Sigmoid colon (tissue), 7 donors: Measurements from ENCODE around the gene KCNIP2. TPM values are rescaled to one million over a fixed set of nuclear protein-coding genes. Genes with fewer than 3 reads are reported as not detected.

Experiments used
- DNase-seq: peaks from one replicate; pipeline ENCODE4 v3.0.0-alpha.2; 2019
- H3K27ac ChIP-seq, 4 donors: fragments of 200-600 bp; sonication (generic); one replicate each; pipeline ENCODE4 v1.5.1; 2016 to 2019; ENCODE audit warnings: mild to moderate bottlenecking in 1 of 4
- H3K27me3 ChIP-seq, 3 donors: fragments of 200-600 bp; sonication (generic); one replicate each; pipeline ENCODE4 v1.5.1; 2019; ENCODE audit warnings: mild to moderate bottlenecking in 1 of 3
- H3K36me3 ChIP-seq, 4 donors: fragments of 200-600 bp; sonication (generic); one replicate each; pipeline ENCODE4 v1.5.1; 2016 to 2019
- H3K4me1 ChIP-seq, 4 donors: fragments of 200-600 bp; sonication (generic); one replicate each; pipeline ENCODE4 v1.5.1; 2017 to 2019
- H3K4me3 ChIP-seq, 4 donors: fragments of 200-600 bp; sonication (generic); one replicate each; pipeline ENCODE4 v1.5.1; 2017 to 2019; ENCODE audit warnings: mild to moderate bottlenecking in 2 of 4, moderate library complexity in 1 of 4
- H3K9me3 ChIP-seq, 4 donors: fragments of 200-600 bp in 3 of 4; sonication (generic) in 3 of 4; one replicate each; pipeline versions ENCODE4 v1.5.1 to v1.6.1; 2013 to 2019
- EP300 ChIP-seq, 4 donors: sonication (generic); formaldehyde crosslinking; IDR thresholded peaks; one replicate each; pipeline ENCODE4 v1.6.1; 2017; ENCODE audit warnings: antibody characterized with exemption in 4 of 4
- POLR2A ChIP-seq, 2 donors: fragments of 450-650 bp; IDR thresholded peaks; one replicate each; pipeline ENCODE4 v1.6.1; 2016; ENCODE audit warnings: antibody characterized with exemption in 2 of 2, mild to moderate bottlenecking in 2 of 2, moderate library complexity in 2 of 2
- POLR2AphosphoS5 ChIP-seq, 4 donors: sonication (generic); formaldehyde crosslinking; IDR thresholded peaks; one replicate each; pipeline ENCODE4 v1.6.1; 2017; ENCODE audit warnings: antibody characterized with exemption in 4 of 4
- WGBS, 2 donors: extraction: QIAGEN DNeasy Blood & Tissue Kit; methylation state at CpG; one replicate each; pipeline ENCODE4 v1.1.7; 2013; 5-methylcytosine and 5-hydroxymethylcytosine counted together
- intact Hi-C: fragments of 100-400 bp; cut with DNase I; formaldehyde crosslinking; loops from one replicate; pipeline ENCODE4 v1.15.1; 2023
- polyA plus RNA-seq, 3 donors: library from polyadenylated mRNA; stranded (reverse); fragments of 200-250 nt; gene quantifications; one replicate each; pipeline ENCODE4 v1.2.3, GENCODE V29; 2013
- total RNA-seq, 4 donors: library from RNA; depleted of rRNA; stranded (reverse); fragments of >200 nt; gene quantifications; one replicate each; pipeline ENCODE4 v1.1.0, GENCODE V29; 2016
- TF ChIP-seq, protein P1 (sequence below), 4 experiments: fragments of 450-650 bp in 3 of 4; fragments of 200-600 bp in 1 of 4; IDR thresholded peaks; one replicate each; pipeline ENCODE4 v1.5.1; 2016 to 2019; ENCODE audit warnings: antibody characterized with exemption in 4 of 4, mild to moderate bottlenecking in 3 of 4, moderate library complexity in 2 of 4
- donor health status: healthy with polysubstance abuse.
- donor health status: Bipolar disorder and iron deficiency.
- donor health status: healthy.

KCNIP2 gene
- total and polyA plus RNA-seq, 7 donors = 1.8 to 7.1 (median 3.3) TPM; not detected in 2

DNA sequence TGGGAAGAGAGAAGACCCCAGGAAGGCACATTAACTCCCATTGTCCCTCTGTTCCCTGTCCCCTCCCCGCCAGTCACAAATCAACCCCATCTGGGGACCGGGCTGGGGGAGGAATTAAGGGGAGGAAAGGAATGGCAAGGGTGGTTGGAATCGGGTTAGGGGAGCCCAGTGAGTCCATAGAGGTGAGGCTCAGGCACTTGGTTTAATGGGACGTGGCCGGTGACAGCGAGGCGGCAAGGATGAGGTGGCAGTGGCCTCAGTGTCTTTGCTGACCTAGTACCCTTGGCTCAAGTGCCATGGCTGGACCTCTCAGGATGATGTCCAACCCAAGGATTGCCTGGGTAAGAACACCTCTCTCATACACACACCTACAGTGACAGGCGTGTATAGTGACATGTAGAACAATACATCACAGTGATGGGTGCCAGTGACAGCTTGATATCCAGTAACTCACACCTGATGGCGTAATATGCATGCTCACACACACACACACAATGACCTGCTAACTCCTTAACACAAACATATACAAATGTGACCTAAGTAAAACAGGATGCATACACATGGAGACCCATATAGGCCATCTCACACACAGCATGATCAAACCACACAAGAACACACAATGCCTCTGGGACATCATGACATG, 12.3 kb downstream of the KCNIP2 start:
- Histone ChIP-seq H3K27ac (peak overlapping the region; percentile 46 to 68 (median 56)), H3K4me1 (peaks cover 0 to 31% (median 18%) of the 10 kb centered on the region in 4 donors), H3K27me3 (no peaks in the 10 kb centered on the region), H3K36me3 (peaks cover 0 to 3% (median 0%) of the 10 kb centered on the region in 4 donors), H3K9me3 (no peaks in the 10 kb centered on the region), H3K4me3 (peak overlapping the region; percentile 24 to 58 (median 48))
- TF ChIP-seq POLR2A (IDR thresholded peaks at IDR 0.05) (no peak), POLR2AphosphoS5 (IDR thresholded peaks at IDR 0.05) (no peak), EP300 (IDR thresholded peaks at IDR 0.05) (no peak)
- TF ChIP-seq, protein P1, sequence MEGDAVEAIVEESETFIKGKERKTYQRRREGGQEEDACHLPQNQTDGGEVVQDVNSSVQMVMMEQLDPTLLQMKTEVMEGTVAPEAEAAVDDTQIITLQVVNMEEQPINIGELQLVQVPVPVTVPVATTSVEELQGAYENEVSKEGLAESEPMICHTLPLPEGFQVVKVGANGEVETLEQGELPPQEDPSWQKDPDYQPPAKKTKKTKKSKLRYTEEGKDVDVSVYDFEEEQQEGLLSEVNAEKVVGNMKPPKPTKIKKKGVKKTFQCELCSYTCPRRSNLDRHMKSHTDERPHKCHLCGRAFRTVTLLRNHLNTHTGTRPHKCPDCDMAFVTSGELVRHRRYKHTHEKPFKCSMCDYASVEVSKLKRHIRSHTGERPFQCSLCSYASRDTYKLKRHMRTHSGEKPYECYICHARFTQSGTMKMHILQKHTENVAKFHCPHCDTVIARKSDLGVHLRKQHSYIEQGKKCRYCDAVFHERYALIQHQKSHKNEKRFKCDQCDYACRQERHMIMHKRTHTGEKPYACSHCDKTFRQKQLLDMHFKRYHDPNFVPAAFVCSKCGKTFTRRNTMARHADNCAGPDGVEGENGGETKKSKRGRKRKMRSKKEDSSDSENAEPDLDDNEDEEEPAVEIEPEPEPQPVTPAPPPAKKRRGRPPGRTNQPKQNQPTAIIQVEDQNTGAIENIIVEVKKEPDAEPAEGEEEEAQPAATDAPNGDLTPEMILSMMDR (IDR thresholded peaks at IDR 0.05) = no peak
- WGBS, 2 donors = 52 to 63% methylated on average over 9 of the region's 9 CpGs
- intact Hi-C loops = no loop called here
- DNase-seq = no peak

DNA sequence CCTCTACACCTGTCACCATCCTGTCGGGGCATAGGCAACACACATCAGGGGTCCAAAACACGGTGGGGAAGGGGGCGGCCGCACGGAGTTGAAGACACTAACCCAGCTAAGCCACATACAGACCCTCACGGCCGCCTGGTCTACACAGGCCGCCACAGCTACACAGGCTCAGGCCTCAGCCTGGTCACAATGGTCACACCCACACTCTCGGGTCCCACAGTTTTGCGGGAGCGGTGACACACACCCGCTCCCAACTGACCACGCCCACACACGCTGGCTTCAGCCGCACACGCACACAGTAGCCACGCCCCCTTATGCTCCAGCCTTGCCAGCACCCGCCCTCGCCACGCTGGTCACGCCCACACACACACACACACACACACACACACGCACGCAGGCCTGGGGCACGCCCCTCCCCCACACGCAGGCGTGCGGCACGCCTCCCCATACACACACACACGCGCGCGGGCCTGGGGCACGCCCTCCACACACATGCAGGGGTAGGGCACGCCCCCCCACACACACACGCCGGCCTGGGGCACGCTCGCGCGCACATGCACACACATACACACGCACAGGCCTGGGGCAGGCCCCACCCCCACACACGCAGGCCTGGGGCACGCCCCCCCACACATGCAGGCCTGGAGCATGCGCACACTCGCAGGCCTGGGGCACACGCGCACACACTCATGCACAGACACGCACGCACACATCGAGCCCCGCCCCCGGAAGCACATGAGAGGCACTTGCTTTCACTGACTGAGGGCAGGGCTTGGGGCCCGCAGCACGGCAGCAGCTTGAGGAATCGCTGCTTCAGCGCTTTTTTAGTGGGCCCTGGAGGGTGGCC, 13.1 kb downstream of the KCNIP2 start:
- peak; percentile 95 for DNase-seq
- Histone ChIP-seq H3K4me1 (peaks cover 0 to 31% (median 18%) of the 10 kb centered on the region in 4 donors), H3K4me3 (peak overlapping the region; percentile 24 to 58 (median 48)), H3K9me3 (no peaks in the 10 kb centered on the region), H3K36me3 (peaks cover 0 to 3% (median 0%) of the 10 kb centered on the region in 4 donors), H3K27me3 (no peaks in the 10 kb centered on the region), H3K27ac (peak overlapping the region; percentile 52 to 68 (median 59))
- 1 to 2% methylated on average over 56 of the region's 56 CpGs for WGBS, 2 donors
- TF ChIP-seq EP300 (IDR thresholded peaks at IDR 0.05) = no peak
- TF ChIP-seq POLR2AphosphoS5 (IDR thresholded peaks at IDR 0.05) = peak in 1 of 4 donors; percentile 33
- intact Hi-C loops = no loop called here

DNA sequence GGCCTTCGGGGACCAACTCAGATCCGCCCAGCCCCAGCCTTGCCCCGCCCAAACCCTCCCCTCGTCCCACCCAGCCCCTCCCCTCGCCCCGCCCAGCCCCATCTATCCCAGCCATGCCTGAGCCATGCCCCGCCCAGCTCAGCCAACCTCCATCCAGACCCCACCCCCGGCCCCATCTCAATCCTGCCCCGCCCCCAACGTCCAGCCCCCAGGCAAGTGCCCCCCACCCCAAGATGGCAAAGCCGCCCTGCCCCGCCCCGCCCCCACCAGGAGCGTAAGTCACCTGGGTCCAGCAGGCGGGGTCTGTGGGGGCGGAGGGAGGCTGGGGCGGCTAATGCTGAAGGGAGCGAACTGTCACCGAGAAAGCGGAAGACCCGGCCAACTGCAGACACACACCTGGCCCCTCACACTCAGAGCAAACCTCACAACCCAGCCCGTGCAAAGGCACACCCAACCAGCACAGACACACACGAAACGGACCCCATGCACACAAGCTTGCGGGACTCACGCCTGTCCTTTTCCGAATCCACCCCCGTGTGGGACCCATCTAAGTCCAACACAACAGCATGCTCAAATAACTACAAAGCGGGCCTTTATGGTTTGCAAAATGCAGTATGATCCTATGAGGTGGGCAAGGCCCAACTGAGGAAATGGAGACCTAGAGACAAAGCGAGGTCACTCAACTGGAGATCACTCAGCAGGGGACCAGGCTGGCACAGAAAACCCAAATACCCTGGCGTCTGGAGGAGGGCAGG, 13.9 kb downstream of the KCNIP2 start:
- H3K9me3 ChIP-seq = no peaks in the 10 kb centered on the region
- H3K4me1 ChIP-seq = peaks cover 0 to 31% (median 18%) of the 10 kb centered on the region in 4 donors
- no peaks in the 10 kb centered on the region for H3K27me3 ChIP-seq
- H3K27ac ChIP-seq = peak overlapping the region; percentile 52 to 68 (median 59)
- intact Hi-C loops = no loop called here
- peak overlapping the region in 3 of 4 donors; percentile 44 to 58 (median 53) for H3K4me3 ChIP-seq
- DNase-seq = peak; percentile 72
- 7 to 14% methylated on average over 31 of the region's 31 CpGs for WGBS, 2 donors
- H3K36me3 ChIP-seq = peaks cover 0 to 3% (median 0%) of the 10 kb centered on the region in 4 donors
- no peak for TF ChIP-seq POLR2AphosphoS5 (IDR thresholded peaks at IDR 0.05)

DNA sequence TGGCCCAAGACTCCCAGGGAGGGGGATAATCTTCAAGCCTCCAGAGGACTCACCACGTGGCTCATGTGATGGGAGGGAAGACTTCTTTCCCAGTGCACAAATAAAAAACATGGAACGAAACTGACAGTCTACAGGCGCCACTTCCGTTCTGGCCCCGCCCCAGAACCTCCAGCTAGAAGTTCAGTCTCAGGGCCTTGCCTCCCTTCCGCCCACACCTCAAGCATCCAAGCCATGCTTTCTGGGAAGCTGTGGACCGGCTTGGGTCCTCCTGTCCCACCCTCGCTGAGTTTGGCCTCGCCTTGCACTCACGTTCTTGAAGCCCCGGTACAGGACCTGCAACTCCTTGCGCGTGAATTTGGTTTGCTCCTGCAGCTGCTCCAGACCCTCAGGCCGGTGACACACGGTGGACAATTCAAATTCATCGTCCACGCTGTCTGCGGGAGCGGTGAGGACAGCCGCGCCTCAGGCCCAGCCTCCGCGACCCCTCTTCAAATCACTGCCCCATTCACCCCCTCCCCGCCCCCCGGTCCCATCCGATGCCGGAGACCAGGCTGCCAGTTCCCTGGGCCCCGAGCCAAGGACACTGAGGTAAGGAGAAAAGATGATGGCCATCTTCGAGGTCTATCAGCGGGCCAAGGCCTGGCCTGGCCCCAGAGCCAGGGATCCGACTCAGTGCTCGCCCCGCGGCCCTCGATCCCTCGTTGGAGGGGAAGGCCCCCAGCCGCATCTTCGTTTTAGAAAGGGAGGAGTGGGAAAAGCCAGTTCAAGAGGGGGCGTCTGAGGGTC, 14.6 kb downstream of the KCNIP2 start:
- peak overlapping the region; percentile 22 to 52 (median 38) for H3K27ac ChIP-seq
- TF ChIP-seq POLR2A (IDR thresholded peaks at IDR 0.05) (no peak), POLR2AphosphoS5 (IDR thresholded peaks at IDR 0.05) (no peak)
- TF ChIP-seq, protein P1 (IDR thresholded peaks at IDR 0.05) = no peak
- 63 to 71% methylated on average over 39 of the region's 39 CpGs for WGBS, 2 donors
- H3K9me3 ChIP-seq = no peaks in the 10 kb centered on the region
- intact Hi-C loops = no loop called here
- H3K36me3 ChIP-seq = peaks cover 0 to 3% (median 0%) of the 10 kb centered on the region in 4 donors
- DNase-seq = peak; percentile 75
- H3K4me1 ChIP-seq = peaks cover 0 to 31% (median 18%) of the 10 kb centered on the region in 4 donors
- peak overlapping the region in 3 of 4 donors; percentile 17 to 58 (median 20) for H3K4me3 ChIP-seq
- no peaks in the 10 kb centered on the region for H3K27me3 ChIP-seq
